Retina (tissue), 1 donor: Measurements from ENCODE around the gene POU2AF1.
"Not testable (repeated sequence)": the region's sequence is repeated elsewhere in the genome, so short reads cannot be mapped to it uniquely, and the experiment has no call there.

Experiments
- DNase-seq: peaks from one replicate; pipeline ENCODE4 v3.0.0-alpha.2; 2016

Gene POU2AF1

GRCh38 chr11:111342329-111342728 lies 36.7 kb downstream of the POU2AF1 start:
- no peak for DNase-seq

GRCh38 chr11:111339758-111340388 lies 39.2 kb downstream of the POU2AF1 start:
- DNase-seq = no peak

GRCh38 chr11:111336582-111337256 lies 42.4 kb downstream of the POU2AF1 start:
- no peak for DNase-seq

- DNase-seq = no peak
Observed at GRCh38 chr11:111336062-111336461, 43.0 kb downstream of the POU2AF1 start.

- DNase-seq = no peak
Observed at GRCh38 chr11:111335549-111335948, 43.5 kb downstream of the POU2AF1 start.

GRCh38 chr11:111334532-111335502 lies 44.3 kb downstream of the POU2AF1 start:
- no peak for DNase-seq

- DNase-seq = no peak
Observed at GRCh38 chr11:111331711-111332479, 47.2 kb downstream of the POU2AF1 start.

- DNase-seq = no peak
Observed at GRCh38 chr11:111330234-111330893, 48.7 kb downstream of the POU2AF1 start.

- no peak for DNase-seq
Observed at GRCh38 chr11:111329306-111330204, 49.5 kb downstream of the POU2AF1 start.

GRCh38 chr11:111327908-111328624 lies 51.0 kb downstream of the POU2AF1 start:
- DNase-seq = no peak

GRCh38 chr11:111326824-111327223 lies 52.3 kb downstream of the POU2AF1 start:
- DNase-seq = no peak

- no peak for DNase-seq
Observed at GRCh38 chr11:111325259-111325658, 53.8 kb downstream of the POU2AF1 start.

GRCh38 chr11:111324277-111324720 lies 54.8 kb downstream of the POU2AF1 start:
- no peak for DNase-seq

- DNase-seq = no peak
Observed at GRCh38 chr11:111322534-111322933, 56.5 kb downstream of the POU2AF1 start.

- no peak for DNase-seq
Observed at GRCh38 chr11:111320728-111321568, 58.1 kb downstream of the POU2AF1 start.

- DNase-seq = not testable (repeated sequence)
Observed at GRCh38 chr11:111320199-111320598, 58.9 kb downstream of the POU2AF1 start.

- no peak for DNase-seq
Observed at GRCh38 chr11:111319296-111319695, 59.8 kb downstream of the POU2AF1 start.

- no peak for DNase-seq
Observed at GRCh38 chr11:111312076-111312475, 67.0 kb downstream of the POU2AF1 start.

GRCh38 chr11:111310723-111311122 lies 68.4 kb downstream of the POU2AF1 start:
- DNase-seq = no peak
